Caco-2 (cell line): ENCODE results near the gene RRAS2. TPM values are rescaled to one million over a fixed set of nuclear protein-coding genes. Genes with fewer than 3 reads are reported as not detected.

Source experiments
- BruUV-seq: library from RNA; stranded (reverse); fragments of 400-500 nt; replicated peaks from 2 replicates; lab custom pipeline; 2021; lab: Mats Ljungman, UMichigan
- CTCF ChIA-PET: fragments of 300-600 bp; sonication (Branson Sonifier 250); formaldehyde crosslinking; loops from one replicate; lab custom pipeline; 2022; ENCODE audit warnings: antibody characterized with exemption; lab: Charles Lee
- POLR2A ChIA-PET: fragments of 300-600 bp; sonication (Branson Sonifier 250); formaldehyde crosslinking; loops from one replicate; lab custom pipeline; 2022; ENCODE audit warnings: antibody characterized with exemption; lab: Charles Lee
- DNase-seq, 2 experiments: peaks; one replicate each; pipeline versions ENCODE4 v3.0.0 to v3.0.0-alpha.2; 2020 to 2022
- H3K27me3 ChIP-seq: replicated peaks from 2 replicates; pipeline ENCODE4 v1.6.0; 2011; ENCODE audit warnings: low read length; ENCODE audit not compliant: control insufficient read depth, insufficient read depth
- H3K36me3 ChIP-seq: 2 replicates; pipeline ENCODE4 v1.5.1; 2011; ENCODE audit warnings: low read length; ENCODE audit not compliant: control insufficient read depth, insufficient read depth
- H3K4me1 ChIP-seq: fragments of 250-450 bp; sonication (Bioruptor Pico); 2 replicates; pipeline ENCODE4 v1.5.1; 2020; ENCODE audit warnings: mild to moderate bottlenecking
- H3K4me3 ChIP-seq: 2 replicates; pipeline ENCODE4 v1.5.1; 2011; ENCODE audit warnings: low read depth, mild to moderate bottlenecking, control low read depth, low read length
- H3K9me3 ChIP-seq: fragments of 250-450 bp; sonication (Bioruptor Pico); 2 replicates; pipeline ENCODE4 v1.5.1; 2020; ENCODE audit warnings: mild to moderate bottlenecking, moderate library complexity
- H3K27ac Mint-ChIP-seq: one replicate; pipeline ENCODE4 v1.8.0; 2022; ENCODE audit warnings: mixed read lengths; ENCODE audit not compliant: unreplicated experiment
- H3K27me3 Mint-ChIP-seq: one replicate; pipeline ENCODE4 v1.8.0; 2022; ENCODE audit warnings: mixed read lengths; ENCODE audit not compliant: insufficient read depth, unreplicated experiment
- H3K36me3 Mint-ChIP-seq: one replicate; pipeline ENCODE4 v1.8.0; 2022; ENCODE audit warnings: mild to moderate bottlenecking, mixed read lengths; ENCODE audit not compliant: insufficient read depth, unreplicated experiment
- H3K4me1 Mint-ChIP-seq: one replicate; pipeline ENCODE4 v1.8.0; 2022; ENCODE audit warnings: low read depth, mixed read lengths; ENCODE audit not compliant: unreplicated experiment
- H3K4me3 Mint-ChIP-seq: one replicate; pipeline ENCODE4 v1.8.0; 2022; ENCODE audit warnings: mild to moderate bottlenecking, moderate library complexity, mixed read lengths; ENCODE audit not compliant: unreplicated experiment
- H3K9me3 Mint-ChIP-seq: one replicate; pipeline ENCODE4 v1.8.0; 2022; ENCODE audit warnings: mixed read lengths; ENCODE audit not compliant: unreplicated experiment
- CTCF ChIP-seq, 2 experiments: fragments of 200-600 bp in 1 of 2; IDR thresholded peaks; 1 replicate in 1 of 2; 2 replicates in 1 of 2; pipeline versions ENCODE4 v1.5.1 to v1.8.0; 2011 to 2022; ENCODE audit warnings: antibody characterized with exemption in 1 of 2, control low read depth in 1 of 2, inconsistent platforms in 1 of 2, low read depth in 1 of 2, low read length in 1 of 2, mild to moderate bottlenecking in 1 of 2, moderate library complexity in 1 of 2; ENCODE audit not compliant: insufficient read depth in 1 of 2, severe bottlenecking in 1 of 2, unreplicated experiment in 1 of 2
- intact Hi-C: fragments of 100-400 bp; cut with micrococcal nuclease; formaldehyde crosslinking; loops from one replicate; pipeline ENCODE4 v1.10.0; 2022; ENCODE audit not compliant: unreplicated experiment
- total RNA-seq: library from RNA; stranded (reverse); gene quantifications from 2 replicates; pipeline ENCODE4 v1.2.3, GENCODE V29; 2022

The RRAS2 gene
- total RNA-seq, 1 experiment from 2014 or later = 94.7 TPM

GRCh38 chr11:14244926-14245325, 114.1 kb downstream of the RRAS2 start:
- intact Hi-C loops = no loop called here
- Histone ChIP-seq H3K4me3 (no peak overlapping the region), H3K27me3 (no peaks in the 10 kb centered on the region), H3K36me3 (no peaks in the 10 kb centered on the region), H3K9me3 (no peaks in the 10 kb centered on the region), H3K4me1 (no peaks in the 10 kb centered on the region)
- H3K4me3 Mint-ChIP-seq = no peak overlapping the region
- POLR2A ChIA-PET = no interaction called here
- CTCF ChIA-PET = no interaction called here
- TF ChIP-seq CTCF (IDR thresholded peaks at IDR 0.05; ENCODE audit: insufficient read depth in 1 of 2, low read depth in 1 of 2, low read length in 1 of 2, severe bottlenecking in 1 of 2, unreplicated experiment in 1 of 2) = no peak
- H3K27ac Mint-ChIP-seq = no peak overlapping the region
- no peaks in the 10 kb centered on the region for H3K36me3 Mint-ChIP-seq
- H3K27me3 Mint-ChIP-seq = no peaks in the 10 kb centered on the region
- H3K4me1 Mint-ChIP-seq = no peaks in the 10 kb centered on the region
- no peak for DNase-seq
- no peaks in the 10 kb centered on the region for H3K9me3 Mint-ChIP-seq
- no TSS peak for BruUV-seq

- Histone ChIP-seq H3K4me1 (no peaks in the 10 kb centered on the region), H3K4me3 (no peak overlapping the region), H3K9me3 (no peaks in the 10 kb centered on the region), H3K36me3 (no peaks in the 10 kb centered on the region), H3K27me3 (no peaks in the 10 kb centered on the region)
- Mint-ChIP-seq H3K9me3 (no peaks in the 10 kb centered on the region), H3K4me3 (no peak overlapping the region), H3K27ac (no peak overlapping the region), H3K4me1 (no peaks in the 10 kb centered on the region), H3K27me3 (no peaks in the 10 kb centered on the region), H3K36me3 (no peaks in the 10 kb centered on the region)
- TF ChIP-seq CTCF (IDR thresholded peaks at IDR 0.05; ENCODE audit: insufficient read depth in 1 of 2, low read depth in 1 of 2, low read length in 1 of 2, severe bottlenecking in 1 of 2, unreplicated experiment in 1 of 2) = no peak
- POLR2A ChIA-PET = no interaction called here
- CTCF ChIA-PET = no interaction called here
- BruUV-seq = no TSS peak
- intact Hi-C loops = no loop called here
- no peak for DNase-seq
These were observed 116.2 kb downstream of the RRAS2 start for GRCh38 chr11:14242733-14243132.

- BruUV-seq = no TSS peak
- CTCF ChIA-PET = no interaction called here
- no peaks in the 10 kb centered on the region for H3K27me3 ChIP-seq
- H3K4me1 ChIP-seq = no peaks in the 10 kb centered on the region
- no peaks in the 10 kb centered on the region for H3K27me3 Mint-ChIP-seq
- no peaks in the 10 kb centered on the region for H3K36me3 ChIP-seq
- H3K4me3 Mint-ChIP-seq = no peak overlapping the region
- H3K9me3 ChIP-seq = no peaks in the 10 kb centered on the region
- no peaks in the 10 kb centered on the region for H3K9me3 Mint-ChIP-seq
- no peak overlapping the region for H3K4me3 ChIP-seq
- no peak for DNase-seq
- POLR2A ChIA-PET = interaction anchor here (0.6 kb wide), 1 partner anchor 86 kb away, joined by 6 read pairs; no protein-coding TSS in a partner anchor
- intact Hi-C loops = no loop called here
- no peaks in the 10 kb centered on the region for H3K4me1 Mint-ChIP-seq
- H3K27ac Mint-ChIP-seq = no peak overlapping the region
- TF ChIP-seq CTCF (IDR thresholded peaks at IDR 0.05; ENCODE audit: insufficient read depth in 1 of 2, low read depth in 1 of 2, low read length in 1 of 2, severe bottlenecking in 1 of 2, unreplicated experiment in 1 of 2) = no peak
- no peaks in the 10 kb centered on the region for H3K36me3 Mint-ChIP-seq
These were observed 116.8 kb downstream of the RRAS2 start for GRCh38 chr11:14242187-14242586.
